GM12878 (cell line): Measurements from ENCODE around the gene PLEKHA5. TPM values are rescaled to one million over a fixed set of nuclear protein-coding genes. Genes with fewer than 3 reads are reported as not detected.

Source experiments
- ATAC-seq: fragments of 200-7000 bp; cut with Tn5 transposase; 3 replicates; pipeline ENCODE4 v1.9.1; 2020; ENCODE audit warnings: mild to moderate bottlenecking, moderate library complexity
- BruUV-seq: library from RNA; stranded (reverse); fragments of 400-500 nt; replicated peaks from 2 replicates; lab custom pipeline; 2021; lab: Mats Ljungman, UMichigan
- CTCF ChIA-PET: fragments of 300-600 bp; sonication (Branson Sonifier 250); formaldehyde crosslinking; extraction: SDS; loops from one replicate; lab custom pipeline; 2021; ENCODE audit warnings: inconsistent platforms; lab: Yijun Ruan, JAX
- POLR2A ChIA-PET: fragments of 350-600 bp; formaldehyde crosslinking; extraction: SDS; loops from one replicate; lab custom pipeline; 2021; ENCODE audit warnings: inconsistent platforms; lab: Charles Lee
- RAD21 ChIA-PET: fragments of 300-600 bp; sonication (Branson Sonifier 250); formaldehyde crosslinking; loops from one replicate; lab custom pipeline; 2023; ENCODE audit warnings: antibody characterized with exemption; ENCODE audit not compliant: unreplicated experiment; lab: Charles Lee
- SMC1A ChIA-PET: fragments of 300-600 bp; sonication (Branson Sonifier 250); formaldehyde crosslinking; loops from one replicate; lab custom pipeline; 2023; ENCODE audit not compliant: unreplicated experiment, uncharacterized antibody; lab: Charles Lee
- DNase-seq: peaks from one replicate; pipeline ENCODE4 v3.0.0-alpha.2; 2011; ENCODE audit warnings: low read depth, low spot score
- FAIRE-seq: peaks from 3 replicates; lab custom pipeline; 2011; peaks lifted over from hg19 to GRCh38; lab: Jason Lieb, UNC
- H2AFZ ChIP-seq: 2 replicates; pipeline ENCODE4 v1.6.0; 2011; ENCODE audit warnings: low read depth, low read length, control low read depth; ENCODE audit not compliant: control insufficient read depth
- H3K27ac ChIP-seq: 2 replicates; pipeline ENCODE4 v1.5.1; 2011; ENCODE audit warnings: control low read depth; ENCODE audit not compliant: control insufficient read depth, insufficient read depth
- H3K27me3 ChIP-seq, 2 experiments: replicated peaks in 1 of 2; 2 replicates each; pipeline versions ENCODE4 v1.6.0 to v1.6.1; 2011; ENCODE audit warnings: low read length in 1 of 2; ENCODE audit not compliant: control insufficient read depth in 2 of 2, insufficient read depth in 2 of 2
- H3K36me3 ChIP-seq, 2 experiments: 2 replicates each; pipeline ENCODE4 v1.5.1; 2011; ENCODE audit warnings: low read length in 1 of 2; ENCODE audit not compliant: control insufficient read depth in 2 of 2, insufficient read depth in 2 of 2
- H3K4me1 ChIP-seq: 2 replicates; pipeline ENCODE4 v1.6.1; 2011; ENCODE audit warnings: mild to moderate bottlenecking, low read length, moderate library complexity, mixed read lengths; ENCODE audit not compliant: control insufficient read depth, insufficient read depth
- H3K4me2 ChIP-seq: 2 replicates; pipeline ENCODE4 v1.6.0; 2011; ENCODE audit warnings: control low read depth; ENCODE audit not compliant: control insufficient read depth, insufficient read depth
- H3K4me3 ChIP-seq: fragments of 200-600 bp; sonication (generic); 2 replicates; pipeline ENCODE4 v1.5.1; 2016
- H3K79me2 ChIP-seq: 2 replicates; pipeline ENCODE4 v1.6.0; 2011; ENCODE audit warnings: low read length; ENCODE audit not compliant: control insufficient read depth, insufficient read depth
- H3K9ac ChIP-seq: 2 replicates; pipeline ENCODE4 v1.8.0; 2011; ENCODE audit warnings: low read length, control low read depth, mixed read lengths; ENCODE audit not compliant: control insufficient read depth, insufficient read depth
- H3K9me3 ChIP-seq: replicated peaks from 3 replicates; pipeline ENCODE4 v1.5.1; 2011; ENCODE audit warnings: mild to moderate bottlenecking, low read length; ENCODE audit not compliant: control insufficient read depth, insufficient read depth
- H4K20me1 ChIP-seq: 2 replicates; pipeline ENCODE4 v1.6.0; 2011; ENCODE audit not compliant: control insufficient read depth, insufficient read depth
- ATF7 ChIP-seq: fragments of 450-650 bp; IDR thresholded peaks from 2 replicates; pipeline ENCODE4 v1.6.1; 2016; ENCODE audit warnings: low read depth, mild to moderate bottlenecking
- BACH1 ChIP-seq: fragments of 450-650 bp; IDR thresholded peaks from 2 replicates; pipeline ENCODE4 v1.6.1; 2017; ENCODE audit warnings: mild to moderate bottlenecking, borderline replicate concordance
- BHLHE40 ChIP-seq, 2 experiments: fragments of 450-650 bp in 1 of 2; IDR thresholded peaks; 2 replicates each; pipeline ENCODE4 v1.6.1; 2011 to 2017; ENCODE audit warnings: low read depth in 2 of 2, borderline replicate concordance in 1 of 2, improper control_type of control experiment in 1 of 2, low read length in 1 of 2, mild to moderate bottlenecking in 1 of 2
- E2F8 ChIP-seq: fragments of 450-650 bp; IDR thresholded peaks from 2 replicates; pipeline ENCODE4 v1.6.1; 2018; ENCODE audit warnings: mild to moderate bottlenecking, low read depth, moderate library complexity; ENCODE audit not compliant: partially characterized antibody
- EP300 ChIP-seq, 2 experiments: fragments of 150-350 bp in 1 of 2; IDR thresholded peaks; 2 replicates each; pipeline ENCODE4 v1.6.1; 2011 to 2012; ENCODE audit warnings: low read depth in 2 of 2, low read length in 2 of 2, borderline replicate concordance in 1 of 2, improper control_type of control experiment in 1 of 2, inconsistent platforms in 1 of 2; ENCODE audit not compliant: control insufficient read depth in 1 of 2
- FOS ChIP-seq: IDR thresholded peaks from 3 replicates; pipeline ENCODE4 v1.6.1; 2011; ENCODE audit warnings: borderline replicate concordance; ENCODE audit not compliant: insufficient read length; ENCODE audit errors: extremely low read depth
- HCFC1 ChIP-seq: fragments of 150-350 bp; IDR thresholded peaks from 2 replicates; pipeline ENCODE4 v1.6.1; 2014; ENCODE audit warnings: low read length
- MTA2 ChIP-seq: fragments of 450-650 bp; IDR thresholded peaks from 2 replicates; pipeline ENCODE4 v1.6.1; 2016; ENCODE audit warnings: low read depth, mild to moderate bottlenecking, moderate library complexity
- MYB ChIP-seq: fragments of 150-350 bp; IDR thresholded peaks from 2 replicates; pipeline ENCODE4 v1.6.1; 2014; ENCODE audit warnings: mild to moderate bottlenecking, low read depth, low read length, borderline replicate concordance
- NBN ChIP-seq: fragments of 450-650 bp; IDR thresholded peaks from 2 replicates; pipeline ENCODE4 v1.6.1; 2016
- NFXL1 ChIP-seq: fragments of 450-650 bp; IDR thresholded peaks from 2 replicates; pipeline ENCODE4 v1.6.1; 2017; ENCODE audit warnings: antibody characterized with exemption, mild to moderate bottlenecking, borderline replicate concordance
- POU2F2 ChIP-seq: IDR thresholded peaks from 3 replicates; pipeline ENCODE4 v1.6.1; 2011; ENCODE audit warnings: low read depth, mild to moderate bottlenecking, low read length, borderline replicate concordance
- RBBP5 ChIP-seq: fragments of 200-600 bp; sonication (generic); conservative IDR thresholded peaks from 2 replicates; pipeline ENCODE4 v1.6.1; 2016
- SIN3A ChIP-seq: IDR thresholded peaks from 2 replicates; pipeline ENCODE4 v1.6.1; 2012; ENCODE audit warnings: low read depth, low read length, improper control_type of control experiment
- SMAD1 ChIP-seq: fragments of 450-650 bp; IDR thresholded peaks from 2 replicates; pipeline ENCODE4 v1.6.1; 2018; ENCODE audit warnings: mild to moderate bottlenecking, low read depth; ENCODE audit not compliant: partially characterized antibody
- SMARCA5 ChIP-seq: fragments of 450-650 bp; IDR thresholded peaks from 2 replicates; pipeline ENCODE4 v1.6.1; 2017; ENCODE audit warnings: mild to moderate bottlenecking
- SMC3 ChIP-seq: IDR thresholded peaks from 2 replicates; pipeline ENCODE4 v1.6.1; 2011; ENCODE audit warnings: low read length, improper control_type of control experiment, borderline replicate concordance
- SPI1 ChIP-seq: IDR thresholded peaks from 2 replicates; pipeline ENCODE4 v1.6.1; 2011; ENCODE audit warnings: low read depth, mild to moderate bottlenecking, low read length, moderate library complexity, borderline replicate concordance; ENCODE audit not compliant: insufficient read depth
- TCF7 ChIP-seq: IDR thresholded peaks from 2 replicates; pipeline ENCODE4 v1.6.1; 2014; ENCODE audit warnings: antibody characterized with exemption, borderline replicate concordance
- WGBS: methylation state at CpG from one replicate; pipeline ENCODE4 v1.1.6; 2016; ENCODE audit warnings: low lambda C conversion rate; ENCODE audit not compliant: insufficient replicate concordance, insufficient coverage; ENCODE audit errors: missing lambda C conversion rate; 5-methylcytosine and 5-hydroxymethylcytosine counted together
- in situ Hi-C: fragments of 300-500 bp; cut with MboI; formaldehyde crosslinking; loops from 9 replicates; pipeline ENCODE4 v1.14.3; 2018; ENCODE audit warnings: mixed read lengths
- intact Hi-C: fragments of 100-400 bp; cut with micrococcal nuclease; formaldehyde crosslinking; loops from one replicate; pipeline ENCODE4 v1.14.2; 2022; ENCODE audit not compliant: unreplicated experiment
- polyA plus RNA-seq, 11 experiments: library from polyadenylated mRNA; depleted of rRNA in 4 of 11; unstranded in 6 of 11; stranded (reverse) in 5 of 11; fragments of >200 nt; fragmentation: Nextera tagmentation in 4 of 11; fragmentation: Illumina TruSeq in 1 of 11; extraction: Ambion mirVana in 4 of 11; extraction: Trizol in 1 of 11; gene quantifications; 1 replicate in 1 of 11; 2 replicates in 10 of 11; pipeline versions ENCODE4 v1.2.1 to v1.2.3, GENCODE V29; 2011 to 2016; ENCODE audit warnings: inconsistent platforms in 2 of 11, missing spikeins in 2 of 11, low read depth in 1 of 11
- total RNA-seq, 4 experiments: library from RNA; depleted of rRNA in 3 of 4; stranded (reverse); fragments of >200 nt in 3 of 4; fragmentation: Illumina TruSeq in 1 of 4; extraction: Trizol in 1 of 4; gene quantifications; 2 replicates each; pipeline versions ENCODE4 v1.2.1 to v1.2.3, GENCODE V29; 2013 to 2021

PLEKHA5 gene
- total and polyA plus RNA-seq, 10 of the 15 experiments (the other 5 are each of a cell fraction or from before 2014, with no cell fraction given): 0.09 to 0.33 (median 0.18) TPM; not detected in 3

GRCh38 chr12:19151298-19151697 is 21.8 kb downstream of the PLEKHA5 start:
- H3K4me1 ChIP-seq: no peaks in the 10 kb centered on the region

GRCh38 chr12:19153396-19153795 is 23.9 kb downstream of the PLEKHA5 start:
- 0% methylated on average over 2 of the region's 2 CpGs for WGBS
- no TSS peak for BruUV-seq
- no peak for ATAC-seq
- Histone ChIP-seq H3K27me3 (no peaks in the 10 kb centered on the region), H3K36me3 (no peaks in the 10 kb centered on the region), H3K79me2 (no peaks in the 10 kb centered on the region), H3K4me2 (no peak overlapping the region), H4K20me1 (no peaks in the 10 kb centered on the region), H3K27ac (no peak overlapping the region), H3K4me1 (no peaks in the 10 kb centered on the region), H2AFZ (no peak overlapping the region), H3K4me3 (no peak overlapping the region), H3K9ac (no peak overlapping the region), H3K9me3 (no peaks in the 10 kb centered on the region)
- SMC1A ChIA-PET: interaction anchor here (0.5 kb wide), 1 partner anchor 73 kb away, joined by 3 read pairs; no protein-coding TSS in a partner anchor
- POLR2A ChIA-PET: no interaction called here
- no peak for FAIRE-seq
- no peak for DNase-seq
- intact Hi-C loops: no loop called here
- CTCF ChIA-PET: no interaction called here
- in situ Hi-C loops: no loop called here
- RAD21 ChIA-PET: no interaction called here
- TF ChIP-seq BACH1 (no peak), RBBP5 (no peak), SMAD1 (no peak), MTA2 (no peak), NBN (no peak), MYB (no peak), ATF7 (no peak), EP300 (IDR thresholded peaks at IDR 0.05; ENCODE audit: borderline replicate concordance in 1 of 2, control insufficient read depth in 1 of 2, low read depth in 2 of 2, low read length in 2 of 2) (no peak), TCF7 (no peak), HCFC1 (no peak), E2F8 (no peak), SPI1 (no peak), POU2F2 (no peak), SMARCA5 (no peak), NFXL1 (no peak), BHLHE40 (IDR thresholded peaks at IDR 0.05; ENCODE audit: borderline replicate concordance in 1 of 2, low read depth in 2 of 2, low read length in 1 of 2) (no peak), FOS (no peak)

More at GRCh38 chr12:19151298-19151697, 21.8 kb downstream of the PLEKHA5 start:
- TF ChIP-seq SMC3 (no peak), SIN3A (no peak)
- no peak overlapping the region for H3K4me2 ChIP-seq
- H3K4me3 ChIP-seq: no peak overlapping the region
- ChIA-PET POLR2A (no interaction called here), SMC1A (no interaction called here), RAD21 (no interaction called here), CTCF (no interaction called here)
- H3K27ac ChIP-seq: no peak overlapping the region
- H3K36me3 ChIP-seq: no peaks in the 10 kb centered on the region
- intact Hi-C loops: no loop called here
- WGBS: 33% methylated on average over 1 of the region's 1 CpG
- no peak overlapping the region for H3K9ac ChIP-seq
- no peaks in the 10 kb centered on the region for H4K20me1 ChIP-seq
- BruUV-seq: no TSS peak
- no peak overlapping the region for H2AFZ ChIP-seq
- H3K27me3 ChIP-seq: no peaks in the 10 kb centered on the region
- in situ Hi-C loops: no loop called here
- H3K79me2 ChIP-seq: no peaks in the 10 kb centered on the region
- no peak for ATAC-seq
- H3K9me3 ChIP-seq: no peaks in the 10 kb centered on the region
- no peak for DNase-seq
- FAIRE-seq: no peak
